Sigmoid colon (tissue), 7 donors: ENCODE data around the gene DYRK1A. TPM values are rescaled to one million over a fixed set of nuclear protein-coding genes. Genes with fewer than 3 reads are reported as not detected.

Experiments
- DNase-seq: peaks from one replicate; pipeline ENCODE4 v3.0.0-alpha.2; 2019
- H3K27ac ChIP-seq, 4 donors: fragments of 200-600 bp; sonication (generic); one replicate each; pipeline ENCODE4 v1.5.1; 2016 to 2019; ENCODE audit warnings: mild to moderate bottlenecking in 1 of 4
- H3K27me3 ChIP-seq, 3 donors: fragments of 200-600 bp; sonication (generic); one replicate each; pipeline ENCODE4 v1.5.1; 2019; ENCODE audit warnings: mild to moderate bottlenecking in 1 of 3
- H3K36me3 ChIP-seq, 4 donors: fragments of 200-600 bp; sonication (generic); one replicate each; pipeline ENCODE4 v1.5.1; 2016 to 2019
- H3K4me1 ChIP-seq, 4 donors: fragments of 200-600 bp; sonication (generic); one replicate each; pipeline ENCODE4 v1.5.1; 2017 to 2019
- H3K4me3 ChIP-seq, 4 donors: fragments of 200-600 bp; sonication (generic); one replicate each; pipeline ENCODE4 v1.5.1; 2017 to 2019; ENCODE audit warnings: mild to moderate bottlenecking in 2 of 4, moderate library complexity in 1 of 4
- H3K9me3 ChIP-seq, 4 donors: fragments of 200-600 bp in 3 of 4; sonication (generic) in 3 of 4; one replicate each; pipeline versions ENCODE4 v1.5.1 to v1.6.1; 2013 to 2019
- CTCF ChIP-seq, 4 experiments: fragments of 450-650 bp in 3 of 4; fragments of 200-600 bp in 1 of 4; IDR thresholded peaks; one replicate each; pipeline ENCODE4 v1.5.1; 2016 to 2019; ENCODE audit warnings: antibody characterized with exemption in 4 of 4, mild to moderate bottlenecking in 3 of 4, moderate library complexity in 2 of 4
- EP300 ChIP-seq, 4 donors: sonication (generic); formaldehyde crosslinking; IDR thresholded peaks; one replicate each; pipeline ENCODE4 v1.6.1; 2017; ENCODE audit warnings: antibody characterized with exemption in 4 of 4
- POLR2A ChIP-seq, 2 donors: fragments of 450-650 bp; IDR thresholded peaks; one replicate each; pipeline ENCODE4 v1.6.1; 2016; ENCODE audit warnings: antibody characterized with exemption in 2 of 2, mild to moderate bottlenecking in 2 of 2, moderate library complexity in 2 of 2
- POLR2AphosphoS5 ChIP-seq, 4 donors: sonication (generic); formaldehyde crosslinking; IDR thresholded peaks; one replicate each; pipeline ENCODE4 v1.6.1; 2017; ENCODE audit warnings: antibody characterized with exemption in 4 of 4
- WGBS, 2 donors: extraction: QIAGEN DNeasy Blood & Tissue Kit; methylation state at CpG; one replicate each; pipeline ENCODE4 v1.1.7; 2013; 5-methylcytosine and 5-hydroxymethylcytosine counted together
- intact Hi-C: fragments of 100-400 bp; cut with DNase I; formaldehyde crosslinking; loops from one replicate; pipeline ENCODE4 v1.15.1; 2023
- polyA plus RNA-seq, 3 donors: library from polyadenylated mRNA; stranded (reverse); fragments of 200-250 nt; gene quantifications; one replicate each; pipeline ENCODE4 v1.2.3, GENCODE V29; 2013
- total RNA-seq, 4 donors: library from RNA; depleted of rRNA; stranded (reverse); fragments of >200 nt; gene quantifications; one replicate each; pipeline ENCODE4 v1.1.0, GENCODE V29; 2016
- donor health status: healthy with polysubstance abuse.
- donor health status: Bipolar disorder and iron deficiency.
- donor health status: healthy.

The DYRK1A gene
- total and polyA plus RNA-seq, 7 donors = 11.4 to 74.1 (median 62.9) TPM

GRCh38 chr21:37358397-37358796 lies 8.2 kb upstream of the DYRK1A start:
- intact Hi-C loops = no loop called here
- no peak for DNase-seq
- no peak overlapping the region for H3K27ac ChIP-seq
- H3K27me3 ChIP-seq = peaks cover 0 to 5% (median 0%) of the 10 kb centered on the region in 3 donors
- no peaks in the 10 kb centered on the region for H3K36me3 ChIP-seq
- no peak overlapping the region for H3K4me3 ChIP-seq
- H3K4me1 ChIP-seq = no peaks in the 10 kb centered on the region
- H3K9me3 ChIP-seq = no peaks in the 10 kb centered on the region
- TF ChIP-seq EP300 (IDR thresholded peaks at IDR 0.05) (no peak), CTCF (IDR thresholded peaks at IDR 0.05) (no peak), POLR2AphosphoS5 (IDR thresholded peaks at IDR 0.05) (no peak), POLR2A (IDR thresholded peaks at IDR 0.05) (no peak)
- WGBS, 2 donors = 37 to 76% methylated on average over 7 of the region's 7 CpGs

GRCh38 chr21:37363936-37364335 lies 2.6 kb upstream of the DYRK1A start:
- no peak for TF ChIP-seq EP300 (IDR thresholded peaks at IDR 0.05)
- 95 to 97% methylated on average over 1 of the region's 1 CpG for WGBS, 2 donors
- intact Hi-C loops = loop anchor here (1.0 to 10.0 kb wide), 2 partner anchors 23 to 209 kb away; no protein-coding TSS in a partner anchor
- Histone ChIP-seq H3K36me3 (no peaks in the 10 kb centered on the region), H3K4me3 (no peak overlapping the region), H3K27ac (peak overlapping the region in 1 of 4 donors; percentile 99), H3K27me3 (no peaks in the 10 kb centered on the region), H3K9me3 (no peaks in the 10 kb centered on the region), H3K4me1 (peaks cover 0 to 18% (median 14%) of the 10 kb centered on the region in 4 donors)
- DNase-seq = no peak

GRCh38 chr21:37364722-37365121 lies 1.9 kb upstream of the DYRK1A start:
- TF ChIP-seq CTCF (IDR thresholded peaks at IDR 0.05) (no peak), EP300 (IDR thresholded peaks at IDR 0.05) (no peak), POLR2A (IDR thresholded peaks at IDR 0.05) (no peak), POLR2AphosphoS5 (IDR thresholded peaks at IDR 0.05) (no peak)
- Histone ChIP-seq H3K9me3 (no peaks in the 10 kb centered on the region), H3K36me3 (no peaks in the 10 kb centered on the region), H3K4me3 (peak overlapping the region in 2 of 4 donors; percentile 95 to 98), H3K27ac (peak overlapping the region; percentile 99 to 100 (median 100)), H3K27me3 (no peaks in the 10 kb centered on the region), H3K4me1 (peaks cover 0 to 24% (median 21%) of the 10 kb centered on the region in 4 donors)
- DNase-seq = no peak
- 28 to 34% methylated on average over 7 of the region's 7 CpGs for WGBS, 2 donors
- intact Hi-C loops = loop anchor here (1.0 to 10.0 kb wide), 5 partner anchors 23 to 292 kb away; partner anchors contain the start of genes PIGP and TTC3

GRCh38 chr21:37365517-37366481 lies 774 bp upstream of the DYRK1A start:
- intact Hi-C loops = loop anchor here (1.0 to 10.0 kb wide), 6 partner anchors 97 to 293 kb away; partner anchors contain the start of genes PIGP, TTC3 and VPS26C
- 1% methylated on average over 106 of the region's 106 CpGs for WGBS, 2 donors
- DNase-seq = peak; percentile 82
- H3K4me1 ChIP-seq = peaks cover 0 to 35% (median 31%) of the 10 kb centered on the region in 4 donors
- H3K27me3 ChIP-seq = no peaks in the 10 kb centered on the region
- no peak for TF ChIP-seq EP300 (IDR thresholded peaks at IDR 0.05)
- TF ChIP-seq POLR2AphosphoS5 (IDR thresholded peaks at IDR 0.05) = peak in 3 of 4 donors; percentile 52 to 76 (median 69)
- peak; percentile 48 to 54 for TF ChIP-seq POLR2A (IDR thresholded peaks at IDR 0.05)
- H3K27ac ChIP-seq = peak overlapping the region; percentile 99 to 100 (median 100)
- peak overlapping the region; percentile 68 to 98 (median 90) for H3K4me3 ChIP-seq
- H3K9me3 ChIP-seq = no peaks in the 10 kb centered on the region
- no peaks in the 10 kb centered on the region for H3K36me3 ChIP-seq

- TF ChIP-seq POLR2A (IDR thresholded peaks at IDR 0.05) (no peak), POLR2AphosphoS5 (IDR thresholded peaks at IDR 0.05) (no peak), CTCF (IDR thresholded peaks at IDR 0.05) (no peak), EP300 (IDR thresholded peaks at IDR 0.05) (no peak)
- peak overlapping the region; percentile 99 to 100 (median 100) for H3K27ac ChIP-seq
- intact Hi-C loops = loop anchor here (5.0 to 10.0 kb wide), 4 partner anchors 95 to 295 kb away; partner anchors contain the start of genes PIGP and TTC3
- DNase-seq = no peak
- peak overlapping the region; percentile 86 to 98 (median 96) for H3K4me3 ChIP-seq
- H3K27me3 ChIP-seq = no peaks in the 10 kb centered on the region
- no peaks in the 10 kb centered on the region for H3K9me3 ChIP-seq
- peaks cover 0 to 49% (median 43%) of the 10 kb centered on the region in 4 donors for H3K4me1 ChIP-seq
- 0% methylated on average over 61 of the region's 61 CpGs for WGBS, 2 donors
- H3K36me3 ChIP-seq = no peaks in the 10 kb centered on the region
These were observed 746 bp downstream of the DYRK1A start for GRCh38 chr21:37367336-37367702.
